T-helper 9 cell (primary cell): Measurements from ENCODE around the gene PCDHGC5.

Experiments
- DNase-seq: peaks from one replicate; pipeline ENCODE4 v3.0.0-alpha.2; 2020
- total RNA-seq, 2 donors: gene quantifications; one replicate each; lab custom pipeline; 2026; lab: John Stamatoyannopoulos, UW

PCDHGC5 gene
- total RNA-seq, result 0 reads per million in 2 donors

DNA sequence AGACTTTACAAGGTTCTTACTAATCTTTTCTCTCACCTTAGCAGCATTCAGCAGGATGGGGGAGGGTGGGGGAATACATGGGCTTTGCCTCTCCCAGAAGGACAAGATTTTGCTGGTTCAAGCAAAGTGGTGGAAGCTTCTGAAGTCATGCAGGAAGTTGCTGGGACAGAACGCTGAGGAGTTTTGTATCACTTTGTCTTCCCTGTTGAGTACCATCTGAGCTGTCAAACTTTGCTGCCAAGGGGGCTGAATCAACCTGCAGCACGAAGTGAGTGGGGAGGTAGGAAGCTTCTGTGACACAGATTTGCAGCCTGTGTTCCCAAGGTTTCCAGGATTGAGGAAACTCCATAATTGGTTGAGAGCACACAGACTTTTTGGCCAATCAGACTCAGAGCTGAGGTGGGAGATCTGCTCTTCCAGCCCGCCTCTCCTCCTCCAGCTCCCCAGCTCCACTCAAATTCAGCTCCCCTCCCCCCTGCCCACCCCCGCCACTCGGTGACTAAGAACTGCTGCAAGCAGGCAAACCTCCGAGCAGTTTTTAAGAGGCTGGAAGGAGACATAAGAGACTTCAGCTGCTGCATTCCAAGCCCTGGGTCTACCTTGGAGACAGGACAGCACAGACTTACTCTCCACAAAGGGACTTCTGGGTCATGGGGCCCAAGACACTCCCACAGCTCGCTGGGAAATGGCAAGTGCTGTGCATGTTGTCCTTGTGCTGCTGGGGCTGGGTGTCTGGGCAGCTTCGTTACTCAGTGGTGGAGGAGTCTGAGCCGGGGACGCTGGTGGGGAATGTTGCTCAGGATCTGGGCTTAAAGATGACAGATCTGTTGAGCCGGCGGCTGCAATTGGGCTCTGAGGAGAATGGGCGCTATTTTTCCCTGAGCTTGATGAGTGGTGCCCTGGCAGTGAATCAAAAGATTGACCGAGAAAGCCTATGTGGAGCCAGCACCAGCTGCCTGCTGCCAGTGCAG is at the start of gene PCDHGC5:
Gene PCDHGC5 (plus strand): TSS at position 491 of the 971 bp plus-strand sequence. CDS start 160 bp downstream, at position 651.
- no peak for DNase-seq

- no peak for DNase-seq
Observed at GRCh38 chr5:141439411-141440141, 49.3 kb upstream of the PCDHGC5 start.

DNA sequence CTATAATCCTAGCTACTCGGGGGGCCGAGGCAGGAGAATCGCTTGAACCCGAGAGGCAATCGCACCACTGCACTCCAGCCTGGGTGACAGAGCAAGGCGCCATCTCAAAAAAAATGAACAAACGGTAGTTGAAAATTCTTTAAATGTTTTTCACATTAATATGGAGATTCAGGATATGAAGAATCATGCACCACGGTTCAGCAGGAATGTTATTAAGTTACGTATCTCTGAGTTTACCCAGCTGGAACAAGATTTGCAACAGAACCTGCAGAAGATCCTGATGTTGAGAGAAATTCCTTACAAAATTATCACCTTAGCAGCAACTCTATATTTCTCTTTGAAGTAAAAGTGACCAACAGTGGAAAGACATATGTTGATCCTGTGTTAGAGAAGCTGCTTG is 48.5 kb upstream of the PCDHGC5 start:
- no peak for DNase-seq

DNA sequence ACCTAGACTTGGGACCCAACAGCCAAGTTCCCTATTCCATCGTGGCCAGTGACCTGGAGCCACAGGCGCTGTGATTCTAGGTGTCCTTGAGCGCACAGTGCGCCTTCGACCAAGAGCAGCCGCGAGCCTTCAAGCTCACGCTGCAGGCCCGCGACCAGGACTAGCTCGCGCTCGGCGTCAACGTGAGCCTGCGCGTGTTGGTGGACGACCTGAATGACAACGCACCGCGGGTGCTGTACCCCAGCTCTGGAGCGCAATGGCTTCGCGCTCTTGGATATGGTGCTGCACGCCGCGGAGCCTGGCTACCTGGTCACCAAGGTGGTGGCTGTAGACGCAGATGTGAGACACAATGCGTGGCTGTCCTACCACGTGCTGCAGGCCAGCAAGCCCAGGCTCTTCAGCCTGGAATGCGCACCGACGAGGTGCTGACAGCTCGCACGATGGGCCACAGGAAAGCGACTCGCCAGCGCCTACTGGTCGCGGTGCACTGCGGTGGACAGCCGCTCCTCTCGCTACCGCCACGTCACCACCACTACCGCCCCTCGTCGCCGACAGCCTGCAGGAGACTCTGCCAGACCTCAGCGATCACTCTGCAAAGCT is 47.2 kb upstream of the PCDHGC5 start:
- DNase-seq, result no peak

- no peak for DNase-seq
Observed at GRCh38 chr5:141465351-141465750, 23.5 kb upstream of the PCDHGC5 start.

DNA sequence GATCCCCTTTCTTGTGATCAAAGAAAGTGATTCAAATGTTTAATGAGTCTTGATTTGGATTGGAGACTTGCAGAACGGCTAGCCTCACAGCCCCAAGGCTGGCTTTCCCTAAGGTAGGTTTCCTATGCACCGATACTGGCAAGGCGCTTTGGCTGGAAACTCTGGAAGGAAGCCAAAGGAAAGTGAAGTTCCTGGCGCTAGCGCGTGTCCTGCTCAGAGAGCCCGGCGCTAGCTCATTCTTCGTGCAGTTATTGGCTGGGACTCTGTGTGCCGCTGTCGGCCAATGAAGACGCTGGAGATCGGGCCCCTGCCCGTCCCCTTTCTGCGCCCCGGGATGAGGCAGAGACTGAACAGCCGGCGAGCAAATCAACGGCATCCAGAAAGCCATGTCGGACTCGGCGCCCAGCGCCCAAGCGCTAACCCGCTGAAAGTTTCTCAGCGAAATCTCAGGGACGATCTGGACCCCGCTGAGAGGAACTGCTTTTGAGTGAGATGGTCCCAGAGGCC is 13.2 kb upstream of the PCDHGC5 start, which contains the start of gene PCDHGC3:
Gene PCDHGC3 (plus strand): TSS at position 342 of the 507 bp plus-strand sequence. CDS start 151 bp downstream, at position 493.
- no peak for DNase-seq

- no peak for DNase-seq
Observed at GRCh38 chr5:141476132-141476911, 12.6 kb upstream of the PCDHGC5 start.

GRCh38 chr5:141477044-141477575 is 11.8 kb upstream of the PCDHGC5 start:
- DNase-seq, result no peak

DNA sequence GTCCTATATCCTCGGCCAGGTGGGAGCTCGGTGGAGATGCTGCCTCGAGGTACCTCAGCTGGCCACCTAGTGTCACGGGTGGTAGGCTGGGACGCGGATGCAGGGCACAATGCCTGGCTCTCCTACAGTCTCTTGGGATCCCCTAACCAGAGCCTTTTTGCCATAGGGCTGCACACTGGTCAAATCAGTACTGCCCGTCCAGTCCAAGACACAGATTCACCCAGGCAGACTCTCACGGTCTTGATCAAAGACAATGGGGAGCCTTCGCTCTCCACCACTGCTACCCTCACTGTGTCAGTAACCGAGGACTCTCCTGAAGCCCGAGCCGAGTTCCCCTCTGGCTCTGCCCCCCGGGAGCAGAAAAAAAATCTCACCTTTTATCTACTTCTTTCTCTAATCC is 11.1 kb upstream of the PCDHGC5 start:
- DNase-seq, result no peak

DNA sequence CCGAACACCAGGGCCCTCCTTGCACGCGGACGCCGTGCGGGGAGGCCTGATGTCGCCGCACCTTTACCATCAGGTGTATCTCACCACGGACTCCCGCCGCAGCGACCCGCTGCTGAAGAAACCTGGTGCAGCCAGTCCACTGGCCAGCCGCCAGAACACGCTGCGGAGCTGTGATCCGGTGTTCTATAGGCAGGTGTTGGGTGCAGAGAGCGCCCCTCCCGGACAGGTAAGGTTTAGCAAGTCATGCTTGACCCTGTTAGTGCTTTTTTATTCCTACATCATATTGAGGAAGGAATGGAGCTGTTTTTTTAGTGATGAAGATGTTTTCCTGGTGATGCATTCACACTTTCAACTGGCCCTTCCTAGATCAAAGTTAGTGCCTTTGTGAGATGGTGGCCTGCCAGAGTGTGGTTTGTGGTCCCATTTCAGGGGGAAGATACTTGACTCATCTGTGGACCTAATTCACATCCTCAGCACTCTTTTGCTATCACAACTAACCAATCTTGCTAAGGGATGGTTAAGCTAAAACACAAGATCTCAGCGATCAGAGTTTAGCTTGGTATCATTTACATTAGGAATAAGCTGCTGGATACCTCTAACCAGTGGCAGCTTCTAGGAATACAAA is 10.4 kb upstream of the PCDHGC5 start:
- DNase-seq, result no peak

- DNase-seq, result no peak
Observed at GRCh38 chr5:141479776-141480175, 9.1 kb upstream of the PCDHGC5 start.

GRCh38 chr5:141483902-141484301 is 5.0 kb upstream of the PCDHGC5 start:
- DNase-seq, result no peak

DNA sequence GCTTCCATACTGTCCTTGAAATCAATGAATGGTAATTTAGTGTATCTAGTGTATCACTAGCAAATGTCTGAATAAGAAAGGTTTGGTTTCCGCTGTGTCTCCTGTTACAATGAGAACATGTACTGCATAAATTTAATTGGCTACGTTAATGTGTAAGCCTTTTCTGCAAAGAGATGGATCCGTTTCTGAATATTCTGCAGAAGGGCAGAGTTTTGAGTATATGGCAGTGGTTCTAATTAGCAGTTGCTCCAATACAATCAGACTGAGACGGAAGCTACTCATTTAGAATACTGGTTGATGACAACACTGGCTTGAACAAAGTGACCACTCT is 4.6 kb upstream of the PCDHGC5 start:
- DNase-seq, result no peak

DNA sequence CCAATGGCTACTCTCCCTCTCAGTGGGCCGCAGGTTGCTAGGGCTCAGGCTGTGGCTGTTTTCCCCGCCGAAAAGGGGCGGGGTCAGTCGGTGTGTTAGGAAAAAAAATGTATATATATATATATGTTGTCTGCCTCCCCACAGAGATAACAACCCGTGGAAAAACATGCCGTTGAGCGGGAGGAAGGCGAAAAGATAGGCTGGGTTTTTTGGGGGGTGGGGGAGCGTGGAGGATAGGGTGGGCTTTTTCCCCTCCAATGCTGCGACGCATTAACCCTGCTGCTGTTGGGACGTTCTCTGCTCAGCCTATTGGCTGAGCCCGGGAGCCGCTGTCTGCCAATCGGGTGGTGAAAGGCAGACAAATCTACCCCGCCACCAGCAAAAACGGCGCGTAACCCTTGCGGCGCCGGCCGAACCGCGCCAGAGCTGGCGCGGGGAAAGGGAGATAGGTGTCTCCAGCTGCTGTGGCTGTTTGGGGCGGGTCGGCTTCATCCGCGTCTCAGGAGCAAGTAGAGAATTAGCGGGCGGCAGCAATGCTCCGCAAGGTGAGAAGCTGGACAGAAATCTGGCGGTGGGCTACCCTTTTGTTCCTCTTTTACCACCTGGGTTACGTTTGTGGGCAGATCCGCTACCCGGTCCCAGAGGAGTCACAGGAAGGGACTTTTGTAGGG is 4.1 kb upstream of the PCDHGC5 start, which contains the start of gene PCDHGC4:
Gene PCDHGC4 (plus strand): TSS at position 390 of the 671 bp plus-strand sequence. CDS start 144 bp downstream, at position 534.
- DNase-seq, result no peak

GRCh38 chr5:141485321-141486055 is 3.4 kb upstream of the PCDHGC5 start:
- no peak for DNase-seq

DNA sequence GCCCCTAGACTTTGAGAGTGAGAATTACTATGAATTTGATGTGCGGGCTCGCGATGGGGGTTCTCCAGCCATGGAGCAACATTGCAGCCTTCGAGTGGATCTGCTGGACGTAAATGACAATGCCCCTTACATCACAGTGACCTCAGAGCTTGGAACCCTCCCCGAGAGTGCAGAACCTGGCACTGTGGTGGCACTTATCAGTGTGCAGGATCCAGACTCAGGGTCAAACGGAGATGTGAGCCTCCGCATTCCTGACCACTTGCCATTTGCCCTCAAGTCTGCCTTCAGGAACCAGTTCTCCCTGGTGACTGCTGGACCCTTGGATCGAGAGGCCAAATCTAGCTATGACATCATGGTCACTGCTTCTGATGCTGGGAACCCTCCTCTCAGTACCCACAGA is 2.8 kb upstream of the PCDHGC5 start:
- no peak for DNase-seq

GRCh38 chr5:141487131-141487530 is 1.8 kb upstream of the PCDHGC5 start:
- DNase-seq, result no peak

DNA sequence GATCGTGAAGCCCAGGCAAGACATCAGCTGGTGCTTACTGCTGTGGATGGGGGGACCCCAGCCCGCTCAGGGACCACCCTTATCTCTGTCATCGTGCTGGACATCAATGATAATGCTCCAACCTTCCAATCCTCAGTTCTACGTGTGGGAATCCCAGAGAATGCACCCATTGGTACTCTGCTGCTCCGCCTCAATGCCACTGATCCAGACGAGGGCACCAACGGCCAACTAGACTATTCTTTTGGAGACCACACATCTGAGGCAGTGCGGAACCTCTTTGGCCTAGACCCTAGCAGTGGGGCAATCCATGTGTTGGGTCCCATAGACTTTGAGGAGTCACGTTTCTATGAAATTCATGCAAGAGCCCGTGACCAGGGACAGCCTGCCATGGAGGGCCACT is 960 bp downstream of the PCDHGC5 start:
- DNase-seq, result no peak

DNA sequence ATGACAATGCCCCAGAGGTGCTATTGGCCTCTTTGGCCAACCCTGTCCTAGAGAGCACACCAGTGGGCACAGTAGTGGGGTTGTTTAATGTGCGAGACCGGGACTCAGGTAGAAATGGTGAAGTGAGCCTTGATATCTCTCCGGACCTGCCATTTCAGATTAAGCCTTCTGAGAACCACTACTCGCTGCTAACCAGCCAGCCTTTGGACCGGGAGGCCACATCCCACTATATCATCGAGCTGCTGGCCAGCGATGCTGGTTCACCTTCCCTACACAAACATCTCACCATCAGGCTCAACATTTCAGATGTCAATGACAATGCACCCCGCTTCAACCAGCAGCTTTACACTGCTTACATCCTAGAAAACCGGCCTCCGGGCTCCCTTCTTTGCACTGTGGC is 1.4 kb downstream of the PCDHGC5 start:
- DNase-seq, result no peak

DNA sequence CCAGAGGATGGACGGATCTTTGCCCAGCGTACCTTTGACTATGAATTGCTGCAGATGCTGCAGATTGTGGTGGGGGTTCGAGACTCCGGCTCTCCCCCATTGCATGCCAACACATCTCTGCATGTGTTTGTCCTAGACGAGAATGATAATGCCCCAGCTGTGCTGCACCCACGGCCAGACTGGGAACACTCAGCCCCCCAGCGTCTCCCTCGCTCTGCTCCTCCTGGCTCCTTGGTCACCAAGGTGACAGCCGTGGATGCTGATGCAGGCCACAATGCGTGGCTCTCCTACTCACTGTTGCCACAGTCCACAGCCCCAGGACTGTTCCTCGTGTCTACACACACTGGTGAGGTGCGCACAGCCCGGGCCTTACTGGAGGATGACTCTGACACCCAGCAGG is 1.9 kb downstream of the PCDHGC5 start:
- DNase-seq, result no peak
